Activated CD4-positive, alpha-beta T cell treated with anti-CD3 and anti-CD28 coated beads for 48 hours (primary cell): ENCODE data around the gene PURB.
"Not testable (repeated sequence)": the region's sequence is repeated elsewhere in the genome, so short reads cannot be mapped to it uniquely, and the experiment has no call there.

Experiments
- DNase-seq: peaks from one replicate; pipeline ENCODE4 v3.0.0-alpha.2; 2020

PURB gene

DNA sequence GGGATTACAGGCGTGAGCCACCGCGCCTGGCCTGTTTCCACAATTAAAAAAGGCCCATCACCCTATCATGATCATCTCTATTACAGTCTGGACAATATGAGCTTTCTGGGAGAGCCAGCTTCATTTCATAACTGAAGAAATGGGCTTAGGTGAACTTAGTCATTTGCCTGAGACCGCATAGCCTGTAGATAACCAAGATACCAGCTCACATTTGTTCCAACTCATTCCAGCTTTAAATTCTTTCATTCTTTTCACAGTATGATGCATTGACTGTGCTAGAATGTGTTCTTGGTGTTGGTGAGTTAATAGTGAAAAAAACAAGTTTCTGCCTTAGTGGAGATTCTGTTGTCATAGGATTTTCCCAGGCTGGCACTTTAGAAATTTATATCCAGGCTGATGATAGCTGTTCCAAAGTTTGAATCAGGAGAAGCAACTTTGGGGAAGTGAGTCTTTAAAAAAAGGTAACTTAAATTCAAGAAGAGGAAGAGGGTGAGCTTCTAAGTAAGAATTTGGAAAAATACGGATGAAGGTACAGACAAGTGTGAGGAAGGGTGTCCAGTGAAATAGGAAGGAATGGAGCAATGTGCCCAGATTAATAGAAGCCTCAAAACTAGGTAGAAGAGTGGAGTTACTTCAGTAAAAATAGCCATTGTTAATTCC, 35.3 kb downstream of the PURB start:
- no peak for DNase-seq

GRCh38 chr7:44849259-44849884, 36.0 kb downstream of the PURB start:
- DNase-seq = no peak

- peak; percentile 100 for DNase-seq
Observed at GRCh38 chr7:44847920-44848634, 37.3 kb downstream of the PURB start, which contains the start of gene H2AZ2. Gene H2AZ2, minus strand, starts transcription at chr7:44848087. Its CDS starts 116 bp downstream, at chr7:44847971.

GRCh38 chr7:44847509-44847919, 37.8 kb downstream of the PURB start:
- peak; percentile 90 for DNase-seq

GRCh38 chr7:44846816-44847508, 38.4 kb downstream of the PURB start:
- no peak for DNase-seq

- not testable (repeated sequence) for DNase-seq
Observed at GRCh38 chr7:44846390-44846789, 38.9 kb downstream of the PURB start.

- DNase-seq = no peak
Observed at GRCh38 chr7:44845451-44845850, 39.9 kb downstream of the PURB start.

GRCh38 chr7:44843440-44843839, 41.9 kb downstream of the PURB start:
- DNase-seq = not testable (repeated sequence)

GRCh38 chr7:44842675-44843074, 42.7 kb downstream of the PURB start:
- not testable (repeated sequence) for DNase-seq

DNA sequence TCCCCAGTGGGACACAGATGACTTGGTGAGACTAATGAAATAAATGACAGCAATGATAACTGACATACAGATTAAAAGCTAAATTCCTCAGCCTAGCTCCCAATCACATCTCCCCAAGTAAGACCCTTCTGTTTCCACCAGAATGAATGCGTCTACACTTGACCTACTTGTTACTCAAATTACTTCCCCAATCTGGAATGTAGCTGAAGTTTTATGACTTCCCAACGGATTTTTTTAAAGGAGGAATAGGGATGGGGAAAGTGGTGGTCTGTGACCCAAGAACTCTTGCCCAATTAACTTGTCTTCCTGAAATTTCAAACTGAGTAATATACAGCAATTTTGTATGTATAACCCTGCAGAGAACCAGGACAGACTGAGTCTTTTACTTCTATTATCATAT, 46.6 kb downstream of the PURB start:
- no peak for DNase-seq

- DNase-seq = no peak
Observed at GRCh38 chr7:44827567-44827966, 57.8 kb downstream of the PURB start.
